Right cardiac atrium (tissue), 5 donors: ENCODE measurements around the gene AFG1L. TPM values are rescaled to one million over a fixed set of nuclear protein-coding genes. Genes with fewer than 3 reads are reported as not detected.

ENCODE experiments used
- ATAC-seq, 2 donors: fragments of 200-7000 bp; cut with Tn5 transposase; one replicate each; pipeline versions ENCODE4 v1.8.0 to v1.9.1; 2020; ENCODE audit warnings: moderate library complexity in 2 of 2, mild to moderate bottlenecking in 1 of 2
- DNase-seq, 3 donors: peaks; one replicate each; pipeline ENCODE4 v3.0.0-alpha.2; 2020
- H3K27ac ChIP-seq: one replicate; pipeline ENCODE4 v1.5.1; 2013; ENCODE audit warnings: mild to moderate bottlenecking, low read length, control low read depth, moderate library complexity
- H3K27me3 ChIP-seq: one replicate; pipeline ENCODE4 v1.6.1; 2013; ENCODE audit not compliant: control insufficient read depth, insufficient read depth
- H3K4me1 ChIP-seq: one replicate; pipeline ENCODE4 v1.6.1; 2013; ENCODE audit warnings: low read length; ENCODE audit not compliant: control insufficient read depth, insufficient read depth
- H3K4me3 ChIP-seq: one replicate; pipeline ENCODE4 v1.5.1; 2013; ENCODE audit warnings: low read length, control low read depth
- H3K9me3 ChIP-seq: one replicate; pipeline ENCODE4 v1.6.1; 2013; ENCODE audit warnings: low read length; ENCODE audit not compliant: control insufficient read depth
- WGBS: extraction: QIAGEN DNeasy Blood & Tissue Kit; methylation state at CpG from one replicate; pipeline ENCODE4 v1.1.7; 2013; 5-methylcytosine and 5-hydroxymethylcytosine counted together
- intact Hi-C, 4 donors: fragments of 100-400 bp; cut with DNase I; formaldehyde crosslinking; loops; one replicate each; pipeline versions ENCODE4 v1.11.0 to v1.14.0; 2022 to 2023
- polyA plus RNA-seq: library from polyadenylated mRNA; stranded (reverse); fragments of 200-250 nt; gene quantifications from one replicate; pipeline ENCODE4 v1.2.3, GENCODE V29; 2013
- total RNA-seq, 4 donors: library from RNA; stranded (reverse); fragmentation: NEBNext Ultra II Directional; extraction: Animal tissue kit (Norgen Biotek cat#: 25700); gene quantifications; one replicate each; pipeline ENCODE4 v1.2.1, GENCODE V29; 2021
- donor health status: healthy with polysubstance abuse.
- donor health status: DM: no; HTN: yes; CAD: no.
- donor health status: DM: no; HTN: no; CAD: no.
- donor health status: DM: no; HTN: yes; CAD: no; lungs with severe emphysema.
- donor health status: DM: yes; HTN: yes; CAD: no.

Gene AFG1L
- total and polyA plus RNA-seq, 5 donors, result 3.9 to 14.5 (median 9.9) TPM

GRCh38 chr6:108353853-108354252 is 59.0 kb downstream of the AFG1L start:
- H3K27me3 ChIP-seq, result no peaks in the 10 kb centered on the region
- ATAC-seq, result no peak
- no peaks in the 10 kb centered on the region for H3K9me3 ChIP-seq
- no peak overlapping the region for H3K27ac ChIP-seq
- no peaks in the 10 kb centered on the region for H3K4me1 ChIP-seq
- intact Hi-C loops, result no loop called here
- WGBS, result 88% methylated on average over 1 of the region's 1 CpG
- no peak for DNase-seq
- H3K4me3 ChIP-seq, result no peak overlapping the region

- no peak for ATAC-seq
- no peak overlapping the region for H3K4me3 ChIP-seq
- H3K4me1 ChIP-seq, result no peaks in the 10 kb centered on the region
- H3K27me3 ChIP-seq, result no peaks in the 10 kb centered on the region
- H3K27ac ChIP-seq, result no peak overlapping the region
- intact Hi-C loops, result no loop called here
- DNase-seq, result no peak
- H3K9me3 ChIP-seq, result no peaks in the 10 kb centered on the region
- WGBS, result 94% methylated on average over 2 of the region's 2 CpGs
Observed at GRCh38 chr6:108355120-108355519, 60.3 kb downstream of the AFG1L start.

GRCh38 chr6:108355890-108356289 is 61.0 kb downstream of the AFG1L start:
- DNase-seq (no peak), ATAC-seq (no peak)
- intact Hi-C loops, result no loop called here
- Histone ChIP-seq H3K4me1 (no peaks in the 10 kb centered on the region), H3K9me3 (no peaks in the 10 kb centered on the region), H3K27me3 (no peaks in the 10 kb centered on the region), H3K4me3 (no peak overlapping the region), H3K27ac (no peak overlapping the region)
- WGBS, result 97% methylated on average over 2 of the region's 2 CpGs

GRCh38 chr6:108359901-108360882 is 65.3 kb downstream of the AFG1L start:
- no peaks in the 10 kb centered on the region for H3K4me1 ChIP-seq
- intact Hi-C loops, result no loop called here
- no peaks in the 10 kb centered on the region for H3K9me3 ChIP-seq
- 83% methylated on average over 5 of the region's 5 CpGs for WGBS
- H3K27ac ChIP-seq, result no peak overlapping the region
- no peak overlapping the region for H3K4me3 ChIP-seq
- DNase-seq (no peak), ATAC-seq (no peak)
- no peaks in the 10 kb centered on the region for H3K27me3 ChIP-seq

- intact Hi-C loops, result no loop called here
- H3K27ac ChIP-seq, result no peak overlapping the region
- H3K9me3 ChIP-seq, result no peaks in the 10 kb centered on the region
- ATAC-seq, result no peak
- no peaks in the 10 kb centered on the region for H3K4me1 ChIP-seq
- no peak overlapping the region for H3K4me3 ChIP-seq
- no peak for DNase-seq
- H3K27me3 ChIP-seq, result no peaks in the 10 kb centered on the region
- WGBS, result 94% methylated on average over 2 of the region's 2 CpGs
Observed at GRCh38 chr6:108360919-108361311, 66.1 kb downstream of the AFG1L start.

GRCh38 chr6:108361312-108361932 is 66.6 kb downstream of the AFG1L start:
- intact Hi-C loops, result no loop called here
- Histone ChIP-seq H3K4me1 (no peaks in the 10 kb centered on the region), H3K4me3 (no peak overlapping the region), H3K27ac (no peak overlapping the region), H3K27me3 (no peaks in the 10 kb centered on the region), H3K9me3 (no peaks in the 10 kb centered on the region)
- WGBS, result 84% methylated on average over 5 of the region's 5 CpGs
- no peak for DNase-seq
- ATAC-seq, result no peak

GRCh38 chr6:108362455-108362854 is 67.6 kb downstream of the AFG1L start:
- no peaks in the 10 kb centered on the region for H3K27me3 ChIP-seq
- intact Hi-C loops, result no loop called here
- no peak overlapping the region for H3K4me3 ChIP-seq
- no peak overlapping the region for H3K27ac ChIP-seq
- no peaks in the 10 kb centered on the region for H3K4me1 ChIP-seq
- ATAC-seq (no peak), DNase-seq (no peak)
- 84% methylated on average over 1 of the region's 1 CpG for WGBS
- H3K9me3 ChIP-seq, result no peaks in the 10 kb centered on the region

- no peaks in the 10 kb centered on the region for H3K4me1 ChIP-seq
- H3K27ac ChIP-seq, result no peak overlapping the region
- no peaks in the 10 kb centered on the region for H3K27me3 ChIP-seq
- intact Hi-C loops, result no loop called here
- 88% methylated on average over 3 of the region's 3 CpGs for WGBS
- no peak overlapping the region for H3K4me3 ChIP-seq
- H3K9me3 ChIP-seq, result no peaks in the 10 kb centered on the region
- no peak for DNase-seq
- no peak for ATAC-seq
Observed at GRCh38 chr6:108363113-108363512, 68.3 kb downstream of the AFG1L start.

- no peak overlapping the region for H3K4me3 ChIP-seq
- no peaks in the 10 kb centered on the region for H3K4me1 ChIP-seq
- ATAC-seq (no peak), DNase-seq (no peak)
- 90% methylated on average over 6 of the region's 6 CpGs for WGBS
- H3K27me3 ChIP-seq, result no peaks in the 10 kb centered on the region
- H3K9me3 ChIP-seq, result no peaks in the 10 kb centered on the region
- no peak overlapping the region for H3K27ac ChIP-seq
- intact Hi-C loops, result no loop called here
Observed at GRCh38 chr6:108363889-108364313, 69.0 kb downstream of the AFG1L start.

- intact Hi-C loops, result no loop called here
- no peak overlapping the region for H3K4me3 ChIP-seq
Observed at GRCh38 chr6:108364470-108364869, 69.6 kb downstream of the AFG1L start.

GRCh38 chr6:108365478-108365877 is 70.6 kb downstream of the AFG1L start:
- ATAC-seq, result no peak
- Histone ChIP-seq H3K27ac (no peak overlapping the region), H3K27me3 (no peaks in the 10 kb centered on the region), H3K9me3 (no peaks in the 10 kb centered on the region), H3K4me3 (no peak overlapping the region), H3K4me1 (no peaks in the 10 kb centered on the region)
- no peak for DNase-seq
- intact Hi-C loops, result no loop called here

More at GRCh38 chr6:108364470-108364869, 69.6 kb downstream of the AFG1L start:
- WGBS, result 80% methylated on average over 3 of the region's 3 CpGs
- DNase-seq (no peak), ATAC-seq (no peak)
- Histone ChIP-seq H3K27ac (no peak overlapping the region), H3K4me1 (no peaks in the 10 kb centered on the region), H3K9me3 (no peaks in the 10 kb centered on the region), H3K27me3 (no peaks in the 10 kb centered on the region)
